ENCODE results near the gene PTPN4. TPM values are rescaled to one million over a fixed set of nuclear protein-coding genes. Genes with fewer than 3 reads are reported as not detected.

PTPN4 gene
- total and polyA plus RNA-seq, 8 donors, result 4.4 to 18.7 (median 13.2) TPM

DNA sequence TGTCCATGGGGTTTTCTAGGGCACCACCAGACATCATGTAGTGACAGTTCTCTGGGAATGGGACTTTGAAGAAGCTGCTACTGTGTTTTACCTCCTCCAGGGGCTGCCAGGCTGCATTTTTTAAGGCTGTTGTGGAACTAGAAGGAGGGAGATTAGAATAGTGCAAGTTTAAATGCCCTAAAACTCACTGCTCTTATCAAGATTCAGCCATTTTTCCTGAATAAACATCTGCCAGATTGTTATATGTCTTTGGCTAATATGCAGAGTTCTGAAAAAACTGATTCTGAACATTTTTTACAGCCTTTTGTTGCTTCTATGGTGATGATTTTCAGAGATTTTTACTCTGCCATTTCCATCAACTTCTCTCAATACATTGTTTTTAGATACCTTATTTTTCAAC lies 244.5 kb downstream of the PTPN4 start:
- no peak for ATAC-seq

DNA sequence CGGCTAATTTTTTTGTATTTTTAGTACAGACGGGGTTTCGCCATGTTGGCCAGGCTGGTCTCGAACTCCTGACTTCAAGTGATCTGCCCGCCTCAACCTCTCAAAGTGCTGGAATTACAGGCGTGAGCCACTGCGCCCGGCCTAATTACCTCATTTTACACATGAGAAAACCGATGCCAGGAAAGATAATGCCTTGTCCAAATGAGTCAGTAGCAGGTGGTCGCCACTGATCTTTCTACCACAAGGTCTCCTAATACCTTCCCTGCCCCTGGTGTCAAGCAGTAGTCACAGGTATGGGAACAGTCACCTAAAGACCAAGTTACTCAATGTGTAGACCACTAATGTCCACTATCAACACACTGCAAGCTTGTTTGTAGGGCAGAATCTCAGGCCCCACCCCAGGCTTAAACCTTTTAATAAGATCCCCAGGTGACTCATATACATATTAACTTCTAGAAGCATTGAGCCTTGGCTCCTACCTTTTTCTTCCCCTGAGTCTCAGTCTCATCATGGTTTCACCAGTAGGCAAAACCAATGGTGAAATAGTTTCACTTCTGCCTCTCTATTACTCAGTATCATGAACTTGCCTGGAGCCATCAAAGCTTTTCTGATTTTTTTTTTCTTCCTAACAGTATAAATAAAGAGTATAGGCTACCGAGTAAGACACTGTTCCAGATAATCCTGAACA lies 246.3 kb downstream of the PTPN4 start:
- 85 to 90% methylated on average over 11 of the region's 11 CpGs for WGBS, 2 donors
- Histone ChIP-seq H3K4me3 (no peak overlapping the region), H3K4me1 (no peaks in the 10 kb centered on the region), H3K27ac (no peak overlapping the region), H3K9me3 (no peaks in the 10 kb centered on the region), H3K27me3 (no peaks in the 10 kb centered on the region), H3K36me3 (no peaks in the 10 kb centered on the region)
- FAIRE-seq (no peak), ATAC-seq (no peak), DNase-seq (no peak)
- intact Hi-C loops (cut with DNase I), result no loop called here
- TF ChIP-seq, protein P1, sequence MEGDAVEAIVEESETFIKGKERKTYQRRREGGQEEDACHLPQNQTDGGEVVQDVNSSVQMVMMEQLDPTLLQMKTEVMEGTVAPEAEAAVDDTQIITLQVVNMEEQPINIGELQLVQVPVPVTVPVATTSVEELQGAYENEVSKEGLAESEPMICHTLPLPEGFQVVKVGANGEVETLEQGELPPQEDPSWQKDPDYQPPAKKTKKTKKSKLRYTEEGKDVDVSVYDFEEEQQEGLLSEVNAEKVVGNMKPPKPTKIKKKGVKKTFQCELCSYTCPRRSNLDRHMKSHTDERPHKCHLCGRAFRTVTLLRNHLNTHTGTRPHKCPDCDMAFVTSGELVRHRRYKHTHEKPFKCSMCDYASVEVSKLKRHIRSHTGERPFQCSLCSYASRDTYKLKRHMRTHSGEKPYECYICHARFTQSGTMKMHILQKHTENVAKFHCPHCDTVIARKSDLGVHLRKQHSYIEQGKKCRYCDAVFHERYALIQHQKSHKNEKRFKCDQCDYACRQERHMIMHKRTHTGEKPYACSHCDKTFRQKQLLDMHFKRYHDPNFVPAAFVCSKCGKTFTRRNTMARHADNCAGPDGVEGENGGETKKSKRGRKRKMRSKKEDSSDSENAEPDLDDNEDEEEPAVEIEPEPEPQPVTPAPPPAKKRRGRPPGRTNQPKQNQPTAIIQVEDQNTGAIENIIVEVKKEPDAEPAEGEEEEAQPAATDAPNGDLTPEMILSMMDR (IDR thresholded peaks at IDR 0.05), result no peak

More for the DNA sequence above, 244.5 kb downstream of the PTPN4 start:
- no peaks in the 10 kb centered on the region for H3K27me3 ChIP-seq
- intact Hi-C loops (cut with DNase I), result no loop called here
- FAIRE-seq (no peak), DNase-seq (no peak)
- H3K4me3 ChIP-seq, result no peak overlapping the region
- no peaks in the 10 kb centered on the region for H3K4me1 ChIP-seq
- no peaks in the 10 kb centered on the region for H3K9me3 ChIP-seq
- TF ChIP-seq, protein P1 (IDR thresholded peaks at IDR 0.05), result no peak
- no peaks in the 10 kb centered on the region for H3K36me3 ChIP-seq
- no peak overlapping the region for H3K27ac ChIP-seq

DNA sequence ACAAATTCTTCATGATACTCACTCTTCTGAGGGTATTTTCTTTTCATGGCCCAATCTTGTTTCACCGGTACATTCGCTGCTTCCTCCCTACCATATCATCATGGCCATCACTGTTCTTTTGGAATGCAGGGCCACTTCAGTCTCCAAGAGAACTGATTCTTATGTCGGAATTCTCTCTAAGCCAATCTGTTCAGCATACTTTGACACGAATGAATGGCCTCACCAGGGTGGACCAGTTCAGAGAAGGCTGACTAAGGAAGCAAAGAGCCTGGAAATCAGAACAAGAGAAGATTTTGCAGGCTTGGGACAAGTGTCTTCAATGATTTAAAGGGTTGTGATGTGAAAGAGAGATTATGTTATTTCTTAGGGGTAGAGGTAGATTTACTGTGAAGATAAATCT lies 248.1 kb downstream of the PTPN4 start:
- intact Hi-C loops (cut with DNase I), result no loop called here
- WGBS, 2 donors, result 94 to 96% methylated on average over 4 of the region's 4 CpGs
- Histone ChIP-seq H3K27me3 (no peaks in the 10 kb centered on the region), H3K4me3 (no peak overlapping the region), H3K4me1 (no peaks in the 10 kb centered on the region), H3K36me3 (no peaks in the 10 kb centered on the region), H3K9me3 (no peaks in the 10 kb centered on the region), H3K27ac (no peak overlapping the region)
- FAIRE-seq, result no peak
- no peak for DNase-seq
- TF ChIP-seq, protein P1 (IDR thresholded peaks at IDR 0.05), result no peak
- no peak for ATAC-seq

DNA sequence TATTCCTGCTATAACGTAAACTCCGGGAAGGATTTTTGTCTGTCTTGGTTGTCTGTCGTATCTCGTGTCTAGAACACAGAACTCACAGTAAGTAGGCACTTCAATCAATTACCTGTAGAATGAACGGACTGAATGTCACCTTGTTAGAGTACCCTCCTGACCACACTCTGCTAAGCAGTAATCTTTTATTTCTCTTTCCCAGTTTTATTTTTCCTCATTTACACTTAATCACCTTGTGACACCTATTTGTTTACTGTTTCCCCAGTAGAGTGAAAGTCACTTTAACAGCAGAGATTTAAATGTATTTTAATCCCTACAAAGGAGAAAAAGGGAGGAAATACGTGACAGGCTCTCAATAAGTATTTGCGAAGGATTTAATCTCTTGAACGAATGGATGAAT lies 252.6 kb downstream of the PTPN4 start:
- Histone ChIP-seq H3K4me1 (peaks cover 0 to 12% (median 9%) of the 10 kb centered on the region in 3 donors), H3K4me3 (peak overlapping the region; percentile 87 to 97 (median 93)), H3K27me3 (no peaks in the 10 kb centered on the region), H3K9me3 (no peaks in the 10 kb centered on the region), H3K27ac (peak overlapping the region; percentile 99 to 100 (median 100)), H3K36me3 (no peaks in the 10 kb centered on the region)
- no peak for ATAC-seq
- no peak for FAIRE-seq
- DNase-seq, result no peak
- TF ChIP-seq, protein P1 (IDR thresholded peaks at IDR 0.05), result no peak
- WGBS, 2 donors, result 5 to 9% methylated on average over 8 of the region's 8 CpGs
- intact Hi-C loops (cut with DNase I), result no loop called here

All from pancreas (tissue), 10 donors.